Measurements from ENCODE around the gene TINAG.

DNA sequence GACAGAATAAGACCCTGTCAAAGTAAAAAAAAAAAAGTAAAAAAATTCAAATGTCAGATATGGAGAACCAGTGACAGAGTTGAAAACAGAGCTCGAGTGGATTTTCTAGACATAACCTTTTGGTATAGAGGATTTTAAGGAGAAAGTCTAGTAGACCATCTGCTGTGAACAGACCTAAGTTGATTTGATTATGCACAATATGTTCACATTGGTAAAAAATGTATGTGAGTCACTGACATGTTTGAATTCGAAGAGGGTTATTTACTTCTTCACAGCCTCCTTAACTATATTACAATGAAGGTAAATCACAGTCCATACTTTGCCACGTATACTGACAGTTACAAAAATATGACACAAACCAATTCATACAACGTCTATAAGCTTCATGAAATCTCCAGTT, 7.4 kb downstream of the TINAG start:
- TF ChIP-seq, protein P1, sequence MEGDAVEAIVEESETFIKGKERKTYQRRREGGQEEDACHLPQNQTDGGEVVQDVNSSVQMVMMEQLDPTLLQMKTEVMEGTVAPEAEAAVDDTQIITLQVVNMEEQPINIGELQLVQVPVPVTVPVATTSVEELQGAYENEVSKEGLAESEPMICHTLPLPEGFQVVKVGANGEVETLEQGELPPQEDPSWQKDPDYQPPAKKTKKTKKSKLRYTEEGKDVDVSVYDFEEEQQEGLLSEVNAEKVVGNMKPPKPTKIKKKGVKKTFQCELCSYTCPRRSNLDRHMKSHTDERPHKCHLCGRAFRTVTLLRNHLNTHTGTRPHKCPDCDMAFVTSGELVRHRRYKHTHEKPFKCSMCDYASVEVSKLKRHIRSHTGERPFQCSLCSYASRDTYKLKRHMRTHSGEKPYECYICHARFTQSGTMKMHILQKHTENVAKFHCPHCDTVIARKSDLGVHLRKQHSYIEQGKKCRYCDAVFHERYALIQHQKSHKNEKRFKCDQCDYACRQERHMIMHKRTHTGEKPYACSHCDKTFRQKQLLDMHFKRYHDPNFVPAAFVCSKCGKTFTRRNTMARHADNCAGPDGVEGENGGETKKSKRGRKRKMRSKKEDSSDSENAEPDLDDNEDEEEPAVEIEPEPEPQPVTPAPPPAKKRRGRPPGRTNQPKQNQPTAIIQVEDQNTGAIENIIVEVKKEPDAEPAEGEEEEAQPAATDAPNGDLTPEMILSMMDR (conservative IDR thresholded peaks at IDR 0.05; ENCODE audit: low read depth, low read length): no peak
- no peak for TF ChIP-seq EZH2 (IDR thresholded peaks at IDR 0.05; ENCODE audit: borderline replicate concordance, low read depth, low read length, poor library complexity, severe bottlenecking)

Data from A673 (cell line).